Measurements from ENCODE around the gene GNG13. TPM values are rescaled to one million over a fixed set of nuclear protein-coding genes. Genes with fewer than 3 reads are reported as not detected.

GNG13 gene
- total RNA-seq, 1 experiment from 2014 or later, result not detected

DNA sequence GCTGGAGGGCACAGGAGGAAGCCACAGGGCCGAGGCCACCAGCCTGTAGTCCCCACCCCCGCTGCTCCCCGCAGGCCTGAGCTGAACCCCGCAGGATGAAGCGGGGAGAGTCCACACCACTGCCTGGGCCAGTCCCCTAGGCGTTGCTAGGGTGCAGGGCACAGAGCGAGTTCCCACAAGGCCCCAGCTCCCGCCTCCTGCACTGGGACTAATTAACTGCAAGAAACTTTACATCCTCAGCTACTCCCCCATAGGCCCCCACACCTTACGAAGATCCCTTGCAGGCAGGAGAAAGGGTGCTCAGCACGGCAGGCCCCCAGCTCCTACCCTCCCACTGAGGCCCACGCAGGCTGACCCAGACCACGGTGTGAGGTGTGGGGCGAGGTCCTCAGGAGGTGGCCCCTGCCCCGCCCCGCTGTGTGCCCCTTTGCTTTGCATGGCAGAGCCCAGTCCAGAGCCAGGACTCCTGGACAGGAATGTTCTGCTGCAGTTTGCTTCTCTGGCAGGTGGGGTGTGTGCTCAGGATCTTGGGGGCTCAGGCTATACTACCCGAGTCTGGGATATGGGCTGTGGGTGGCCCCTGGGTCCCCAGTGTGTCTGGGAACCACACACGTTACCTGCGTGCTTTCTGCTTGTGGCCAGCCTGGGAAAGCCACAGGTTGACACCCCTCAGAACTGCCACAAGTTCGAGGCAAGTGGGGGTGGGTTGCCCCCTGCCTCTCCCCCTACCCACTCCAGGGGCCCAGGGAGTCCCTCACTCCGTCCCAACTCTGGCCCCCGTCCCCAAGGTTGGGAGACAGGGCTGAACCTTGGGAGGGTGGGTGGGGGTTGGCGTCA, 1.2 kb downstream of the GNG13 start:
- Histone ChIP-seq H3K9me3 (ENCODE audit: low read length) (no peaks in the 10 kb centered on the region), H3K4me1 (ENCODE audit: insufficient read depth, low read length) (peaks cover 12% of the 10 kb centered on the region), H4K20me1 (ENCODE audit: low read length) (no peaks in the 10 kb centered on the region), H3K36me3 (ENCODE audit: low read depth, low read length) (no peaks in the 10 kb centered on the region), H2AFZ (ENCODE audit: low read length) (no peak overlapping the region), H3K27me3 (ENCODE audit: low read length) (no peaks in the 10 kb centered on the region), H3F3A (ENCODE audit: low read length, unreplicated experiment) (no peaks in the 10 kb centered on the region), H3K9ac (ENCODE audit: low read length) (no peak overlapping the region), H3K9me2 (replicated peaks; ENCODE audit: low read length) (no peaks in the 10 kb centered on the region), H3K27ac (ENCODE audit: low read length) (no peak overlapping the region), H3K4me2 (ENCODE audit: low read length) (no peak overlapping the region), H3K4me3 (ENCODE audit: low read length) (no peak overlapping the region), H3K79me2 (ENCODE audit: low read length) (no peaks in the 10 kb centered on the region)
- intact Hi-C loops (cut with micrococcal nuclease), result no loop called here
- no TSS peak for BruUV-seq (replicated peaks)
- POLR2A ChIA-PET (ENCODE audit: unreplicated experiment), result no interaction called here
- TF ChIP-seq EZH2phosphoT487 (IDR thresholded peaks at IDR 0.05; ENCODE audit: borderline replicate concordance, low read length), result no peak
- TF ChIP-seq, protein P1, sequence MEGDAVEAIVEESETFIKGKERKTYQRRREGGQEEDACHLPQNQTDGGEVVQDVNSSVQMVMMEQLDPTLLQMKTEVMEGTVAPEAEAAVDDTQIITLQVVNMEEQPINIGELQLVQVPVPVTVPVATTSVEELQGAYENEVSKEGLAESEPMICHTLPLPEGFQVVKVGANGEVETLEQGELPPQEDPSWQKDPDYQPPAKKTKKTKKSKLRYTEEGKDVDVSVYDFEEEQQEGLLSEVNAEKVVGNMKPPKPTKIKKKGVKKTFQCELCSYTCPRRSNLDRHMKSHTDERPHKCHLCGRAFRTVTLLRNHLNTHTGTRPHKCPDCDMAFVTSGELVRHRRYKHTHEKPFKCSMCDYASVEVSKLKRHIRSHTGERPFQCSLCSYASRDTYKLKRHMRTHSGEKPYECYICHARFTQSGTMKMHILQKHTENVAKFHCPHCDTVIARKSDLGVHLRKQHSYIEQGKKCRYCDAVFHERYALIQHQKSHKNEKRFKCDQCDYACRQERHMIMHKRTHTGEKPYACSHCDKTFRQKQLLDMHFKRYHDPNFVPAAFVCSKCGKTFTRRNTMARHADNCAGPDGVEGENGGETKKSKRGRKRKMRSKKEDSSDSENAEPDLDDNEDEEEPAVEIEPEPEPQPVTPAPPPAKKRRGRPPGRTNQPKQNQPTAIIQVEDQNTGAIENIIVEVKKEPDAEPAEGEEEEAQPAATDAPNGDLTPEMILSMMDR (conservative IDR thresholded peaks at IDR 0.05; ENCODE audit: low read depth, low read length), result no peak
- TF ChIP-seq EZH2 (IDR thresholded peaks at IDR 0.05; ENCODE audit: low read length, unreplicated experiment), result no peak
- DNase-seq (no peak), ATAC-seq (no peak)
- CTCF ChIA-PET, result no interaction called here

DNA sequence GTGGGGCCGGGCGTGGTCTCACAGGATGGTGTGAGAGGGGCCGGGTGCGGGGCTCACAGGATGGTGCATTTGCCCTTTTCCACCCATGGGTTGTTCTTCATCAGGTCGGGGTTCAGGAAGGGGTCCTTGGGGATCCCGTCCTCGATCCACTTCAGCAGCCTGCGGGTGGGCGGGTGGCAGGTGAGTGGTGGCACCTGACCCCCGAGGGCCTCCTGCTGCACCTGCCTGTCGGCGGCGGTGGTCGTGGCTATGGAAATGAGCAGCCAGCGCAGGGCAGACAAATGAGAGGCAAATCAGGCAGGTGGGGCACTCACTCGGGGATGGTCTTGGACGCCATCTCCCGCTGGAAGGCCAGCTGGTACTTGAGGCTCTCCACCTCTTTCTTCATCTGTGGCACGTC, 1.9 kb downstream of the GNG13 start:
- TF ChIP-seq EZH2phosphoT487 (IDR thresholded peaks at IDR 0.05; ENCODE audit: borderline replicate concordance, low read length) (no peak), EZH2 (IDR thresholded peaks at IDR 0.05; ENCODE audit: low read length, unreplicated experiment) (no peak)
- TF ChIP-seq, protein P1 (conservative IDR thresholded peaks at IDR 0.05; ENCODE audit: low read depth, low read length), result no peak
- Histone ChIP-seq H3K27ac (ENCODE audit: low read length) (no peak overlapping the region), H3K9ac (ENCODE audit: low read length) (no peak overlapping the region), H3K9me2 (replicated peaks; ENCODE audit: low read length) (no peaks in the 10 kb centered on the region), H3K79me2 (ENCODE audit: low read length) (no peaks in the 10 kb centered on the region), H3K4me2 (ENCODE audit: low read length) (no peak overlapping the region), H3K27me3 (ENCODE audit: low read length) (no peaks in the 10 kb centered on the region), H3K9me3 (ENCODE audit: low read length) (no peaks in the 10 kb centered on the region), H3K4me1 (ENCODE audit: insufficient read depth, low read length) (peaks cover 12% of the 10 kb centered on the region), H4K20me1 (ENCODE audit: low read length) (no peaks in the 10 kb centered on the region), H3F3A (ENCODE audit: low read length, unreplicated experiment) (no peaks in the 10 kb centered on the region), H3K4me3 (ENCODE audit: low read length) (no peak overlapping the region), H2AFZ (ENCODE audit: low read length) (no peak overlapping the region), H3K36me3 (ENCODE audit: low read depth, low read length) (no peaks in the 10 kb centered on the region)
- intact Hi-C loops (cut with micrococcal nuclease), result no loop called here
- ATAC-seq (no peak), DNase-seq (no peak)
- ChIA-PET CTCF (no interaction called here), POLR2A (ENCODE audit: unreplicated experiment) (no interaction called here)
- BruUV-seq (replicated peaks), result no TSS peak

DNA sequence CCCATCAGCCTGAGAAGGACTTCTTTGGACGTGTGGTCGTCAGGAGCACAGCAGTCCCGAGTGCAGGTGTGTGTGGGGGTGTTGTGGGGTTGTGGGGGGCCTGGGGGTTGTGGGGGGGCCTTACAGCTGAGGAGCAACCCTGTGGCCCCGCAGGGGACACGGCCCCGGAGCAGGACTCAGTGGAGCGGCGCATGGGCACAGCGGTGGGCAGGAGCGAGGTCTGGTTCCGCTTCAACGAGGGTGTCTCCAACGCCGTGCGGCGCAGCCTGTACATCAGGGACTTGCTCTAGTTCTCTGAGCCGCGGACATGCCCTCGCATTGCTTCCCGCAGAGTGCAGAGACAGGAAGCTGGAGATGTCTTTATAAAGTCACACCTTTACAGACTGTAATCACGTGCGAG, 2.8 kb downstream of the GNG13 start:
- H3K4me1 ChIP-seq (ENCODE audit: insufficient read depth, low read length), result peaks cover 12% of the 10 kb centered on the region
- ATAC-seq (no peak), DNase-seq (no peak)
- H3K27ac ChIP-seq (ENCODE audit: low read length), result no peak overlapping the region
- H3K79me2 ChIP-seq (ENCODE audit: low read length), result no peaks in the 10 kb centered on the region
- H2AFZ ChIP-seq (ENCODE audit: low read length), result no peak overlapping the region
- H3K4me3 ChIP-seq (ENCODE audit: low read length), result no peak overlapping the region
- no TSS peak for BruUV-seq (replicated peaks)
- H3K9me3 ChIP-seq (ENCODE audit: low read length), result no peaks in the 10 kb centered on the region
- no peaks in the 10 kb centered on the region for H4K20me1 ChIP-seq (ENCODE audit: low read length)
- no peaks in the 10 kb centered on the region for H3K36me3 ChIP-seq (ENCODE audit: low read depth, low read length)
- no peak overlapping the region for H3K9ac ChIP-seq (ENCODE audit: low read length)
- TF ChIP-seq EZH2phosphoT487 (IDR thresholded peaks at IDR 0.05; ENCODE audit: borderline replicate concordance, low read length) (no peak), EZH2 (IDR thresholded peaks at IDR 0.05; ENCODE audit: low read length, unreplicated experiment) (no peak)
- TF ChIP-seq, protein P1 (conservative IDR thresholded peaks at IDR 0.05; ENCODE audit: low read depth, low read length), result no peak
- no peak overlapping the region for H3K4me2 ChIP-seq (ENCODE audit: low read length)
- ChIA-PET CTCF (no interaction called here), POLR2A (ENCODE audit: unreplicated experiment) (no interaction called here)
- H3K9me2 ChIP-seq (replicated peaks; ENCODE audit: low read length), result no peaks in the 10 kb centered on the region
- no peaks in the 10 kb centered on the region for H3F3A ChIP-seq (ENCODE audit: low read length, unreplicated experiment)
- intact Hi-C loops (cut with micrococcal nuclease), result no loop called here
- H3K27me3 ChIP-seq (ENCODE audit: low read length), result no peaks in the 10 kb centered on the region

Data from PC-3 (cell line).